Heart left ventricle (tissue), 16 donors: Measurements from ENCODE around the gene ZMYND12. TPM values are rescaled to one million over a fixed set of nuclear protein-coding genes. Genes with fewer than 3 reads are reported as not detected.

ENCODE experiments used
- ATAC-seq, 4 donors: fragments of 200-7000 bp; cut with Tn5 transposase; one replicate each; pipeline ENCODE4 v1.9.1; 2020 to 2022; ENCODE audit warnings: moderate library complexity in 4 of 4, mild to moderate bottlenecking in 3 of 4, moderate number of reproducible peaks in 1 of 4
- DNase-seq, 5 donors: peaks; one replicate each; pipeline ENCODE4 v3.0.0-alpha.2; 2020
- H3K27ac ChIP-seq, 12 donors: fragments of 200-600 bp; sonication (generic) in 4 of 12; one replicate each; pipeline versions ENCODE4 v1.5.0 to v1.8.0; 2016 to 2022; ENCODE audit warnings: mild to moderate bottlenecking in 2 of 12
- H3K27me3 ChIP-seq, 9 donors: fragments of 200-600 bp; sonication (generic) in 2 of 9; one replicate each; pipeline versions ENCODE4 v1.5.1 to v1.8.0; 2016 to 2022; ENCODE audit warnings: mild to moderate bottlenecking in 3 of 9
- H3K36me3 ChIP-seq, 9 donors: fragments of 200-600 bp; sonication (generic) in 2 of 9; one replicate each; pipeline versions ENCODE4 v1.5.0 to v1.8.0; 2018 to 2022; ENCODE audit warnings: mild to moderate bottlenecking in 2 of 9
- H3K4me1 ChIP-seq, 12 donors: fragments of 200-600 bp; sonication (generic) in 4 of 12; one replicate each; pipeline versions ENCODE4 v1.5.0 to v1.8.0; 2016 to 2022; ENCODE audit warnings: mild to moderate bottlenecking in 3 of 12
- H3K4me3 ChIP-seq, 12 donors: fragments of 200-600 bp; sonication (generic) in 4 of 12; one replicate each; pipeline versions ENCODE4 v1.5.0 to v1.8.0; 2017 to 2022; ENCODE audit warnings: mild to moderate bottlenecking in 9 of 12, moderate library complexity in 4 of 12
- H3K9me3 ChIP-seq, 12 donors: fragments of 200-600 bp; sonication (generic) in 4 of 12; one replicate each; pipeline versions ENCODE4 v1.5.0 to v1.8.0; 2016 to 2022; ENCODE audit warnings: mild to moderate bottlenecking in 1 of 12
- POLR2A ChIP-seq, 2 donors: fragments of 450-650 bp; IDR thresholded peaks; one replicate each; pipeline ENCODE4 v1.6.1; 2017; ENCODE audit warnings: antibody characterized with exemption in 2 of 2, mild to moderate bottlenecking in 2 of 2, moderate library complexity in 2 of 2
- WGBS, 4 donors: extraction: QIAGEN DNeasy Blood & Tissue Kit in 2 of 4; methylation state at CpG; one replicate each; pipeline versions ENCODE4 v1.1.5 to v1.1.7; 2013 to 2018; 5-methylcytosine and 5-hydroxymethylcytosine counted together
- intact Hi-C, 10 donors: fragments of 100-400 bp; cut with DNase I; formaldehyde crosslinking; loops; one replicate each; pipeline versions ENCODE4 v1.11.1 to v1.14.2; 2022
- polyA plus RNA-seq, 2 donors: library from polyadenylated mRNA; stranded (reverse); fragments of 200-250 nt; gene quantifications; one replicate each; pipeline ENCODE4 v1.2.3, GENCODE V29; 2013
- total RNA-seq, 9 donors: library from RNA; depleted of rRNA in 2 of 9; stranded (reverse); fragments of >200 nt in 2 of 9; fragmentation: NEBNext Ultra II Directional in 3 of 9; extraction: Animal tissue kit (Norgen Biotek cat#: 25700) in 3 of 9; gene quantifications; one replicate each; pipeline versions ENCODE4 v1.1.0 to v1.2.4, GENCODE V29; 2016 to 2023
- TF ChIP-seq, protein P1 (sequence below), 12 donors: fragments of 200-600 bp; sonication (generic) in 4 of 12; IDR thresholded peaks; one replicate each; pipeline versions ENCODE4 v1.5.0 to v1.8.0; 2018 to 2022; ENCODE audit warnings: antibody characterized with exemption in 12 of 12, mild to moderate bottlenecking in 5 of 12
- donor health status: ischemic (EF 13 %, LVEDD 7.1; RV severe dilation, severe dysfunction).
- donor health status: healthy with polysubstance abuse.
- donor health status: DM: no; HTN: yes; CAD: no.
- donor health status: DM: no; HTN: no; CAD: no.
- donor health status: ischemic (EF 25% LVEDD 6.9; RV normal size, moderate dysfunction).
- donor health status: ischemic (EF 25% LVEDD 5.7; RV mildly dilated, moderate dysfunction).
- donor health status: healthy.
- donor health status: DM: yes; HTN: yes; CAD: no.
- donor health status: ischemic (EF 35%, LVEDD 5.7; RV mildly dilated, moderate dysfunction).
- donor health status: nonischemic (EF 11% LVEDD 7.7; RV severe dilation, severe dysfunction).
- donor health status: DM: yes; HTN: yes; CAD: no.
- donor health status: PGD.
- donor health status: ischemic (EF 29% LVEDD 5.4; RV normal size, mild dysfunction).
- donor health status: nonischemic (EF 23%, LVEDD 6.1; RV moderate dilation, normal function).

Gene ZMYND12
- total and polyA plus RNA-seq, 11 donors = 0.47 to 3.5 (median 1.9) TPM

DNA sequence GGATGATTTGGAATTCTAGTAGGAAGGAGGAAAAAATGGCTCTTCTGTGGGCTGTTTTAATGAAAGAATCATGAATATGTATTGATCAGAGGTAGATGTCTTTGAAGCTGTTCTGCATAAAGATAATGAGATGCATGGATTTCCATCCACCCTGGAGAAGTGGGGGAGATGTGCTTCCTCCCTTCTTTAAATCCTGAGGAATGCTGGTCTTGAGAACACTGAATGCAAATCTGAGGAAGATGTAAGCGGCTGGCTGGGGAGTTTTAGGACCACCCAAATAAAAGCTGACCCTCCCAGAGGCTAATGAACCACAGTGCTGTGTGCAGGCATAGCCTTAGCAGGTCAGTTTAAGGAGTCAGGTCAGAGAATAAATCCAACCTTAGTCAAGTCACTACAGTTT lies 37.3 kb downstream of the ZMYND12 start:
- no peaks in the 10 kb centered on the region for H3K9me3 ChIP-seq
- WGBS, 4 donors = 70 to 98% (median 89%) methylated on average over 1 of the region's 1 CpG

DNA sequence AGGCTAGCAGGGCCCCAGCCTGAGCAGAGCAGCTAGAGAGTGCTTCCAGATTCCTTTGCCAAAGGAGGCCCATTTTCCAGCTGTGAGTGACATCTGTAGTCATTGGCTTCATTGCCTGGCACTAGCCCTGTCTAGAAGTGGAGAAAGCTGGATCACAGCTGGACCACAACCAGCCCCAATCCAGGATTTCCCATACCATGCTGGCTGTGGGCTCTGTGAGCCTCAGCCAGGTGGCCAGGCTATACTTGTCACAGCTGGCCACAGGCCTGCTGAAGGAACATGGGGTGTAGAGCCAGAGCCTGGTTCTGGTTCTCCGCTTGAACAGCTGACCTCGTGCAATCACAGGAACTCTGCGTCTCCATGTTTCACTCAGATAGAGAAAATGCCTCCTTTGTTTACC lies 38.7 kb downstream of the ZMYND12 start:
- no peak overlapping the region for H3K4me3 ChIP-seq
- TF ChIP-seq, protein P1, sequence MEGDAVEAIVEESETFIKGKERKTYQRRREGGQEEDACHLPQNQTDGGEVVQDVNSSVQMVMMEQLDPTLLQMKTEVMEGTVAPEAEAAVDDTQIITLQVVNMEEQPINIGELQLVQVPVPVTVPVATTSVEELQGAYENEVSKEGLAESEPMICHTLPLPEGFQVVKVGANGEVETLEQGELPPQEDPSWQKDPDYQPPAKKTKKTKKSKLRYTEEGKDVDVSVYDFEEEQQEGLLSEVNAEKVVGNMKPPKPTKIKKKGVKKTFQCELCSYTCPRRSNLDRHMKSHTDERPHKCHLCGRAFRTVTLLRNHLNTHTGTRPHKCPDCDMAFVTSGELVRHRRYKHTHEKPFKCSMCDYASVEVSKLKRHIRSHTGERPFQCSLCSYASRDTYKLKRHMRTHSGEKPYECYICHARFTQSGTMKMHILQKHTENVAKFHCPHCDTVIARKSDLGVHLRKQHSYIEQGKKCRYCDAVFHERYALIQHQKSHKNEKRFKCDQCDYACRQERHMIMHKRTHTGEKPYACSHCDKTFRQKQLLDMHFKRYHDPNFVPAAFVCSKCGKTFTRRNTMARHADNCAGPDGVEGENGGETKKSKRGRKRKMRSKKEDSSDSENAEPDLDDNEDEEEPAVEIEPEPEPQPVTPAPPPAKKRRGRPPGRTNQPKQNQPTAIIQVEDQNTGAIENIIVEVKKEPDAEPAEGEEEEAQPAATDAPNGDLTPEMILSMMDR (IDR thresholded peaks at IDR 0.05) = no peak
- no peak for TF ChIP-seq POLR2A (IDR thresholded peaks at IDR 0.05)
- no peaks in the 10 kb centered on the region for H3K9me3 ChIP-seq
- intact Hi-C loops = no loop called here
- no peaks in the 10 kb centered on the region for H3K36me3 ChIP-seq
- H3K27ac ChIP-seq = no peak overlapping the region
- ATAC-seq (peak in 3 of 4 donors; percentile 20 to 44 (median 41)), DNase-seq (peak in 1 of 5 donors; percentile 52)
- WGBS, 4 donors = 35 to 65% (median 44%) methylated on average over 3 of the region's 3 CpGs
- H3K27me3 ChIP-seq = no peaks in the 10 kb centered on the region
- H3K4me1 ChIP-seq = peaks cover 0 to 33% (median 13%) of the 10 kb centered on the region in 12 donors

More for the DNA sequence above, 37.3 kb downstream of the ZMYND12 start:
- Histone ChIP-seq H3K27ac (peak overlapping the region in 4 of 12 donors; percentile 13 to 73 (median 68)), H3K4me3 (no peak overlapping the region), H3K36me3 (no peaks in the 10 kb centered on the region), H3K4me1 (peaks cover 0 to 36% (median 13%) of the 10 kb centered on the region in 12 donors), H3K27me3 (no peaks in the 10 kb centered on the region)
- intact Hi-C loops = no loop called here
- ATAC-seq = no peak
- DNase-seq = no peak
- TF ChIP-seq, protein P1 (IDR thresholded peaks at IDR 0.05) = no peak
- no peak for TF ChIP-seq POLR2A (IDR thresholded peaks at IDR 0.05)

DNA sequence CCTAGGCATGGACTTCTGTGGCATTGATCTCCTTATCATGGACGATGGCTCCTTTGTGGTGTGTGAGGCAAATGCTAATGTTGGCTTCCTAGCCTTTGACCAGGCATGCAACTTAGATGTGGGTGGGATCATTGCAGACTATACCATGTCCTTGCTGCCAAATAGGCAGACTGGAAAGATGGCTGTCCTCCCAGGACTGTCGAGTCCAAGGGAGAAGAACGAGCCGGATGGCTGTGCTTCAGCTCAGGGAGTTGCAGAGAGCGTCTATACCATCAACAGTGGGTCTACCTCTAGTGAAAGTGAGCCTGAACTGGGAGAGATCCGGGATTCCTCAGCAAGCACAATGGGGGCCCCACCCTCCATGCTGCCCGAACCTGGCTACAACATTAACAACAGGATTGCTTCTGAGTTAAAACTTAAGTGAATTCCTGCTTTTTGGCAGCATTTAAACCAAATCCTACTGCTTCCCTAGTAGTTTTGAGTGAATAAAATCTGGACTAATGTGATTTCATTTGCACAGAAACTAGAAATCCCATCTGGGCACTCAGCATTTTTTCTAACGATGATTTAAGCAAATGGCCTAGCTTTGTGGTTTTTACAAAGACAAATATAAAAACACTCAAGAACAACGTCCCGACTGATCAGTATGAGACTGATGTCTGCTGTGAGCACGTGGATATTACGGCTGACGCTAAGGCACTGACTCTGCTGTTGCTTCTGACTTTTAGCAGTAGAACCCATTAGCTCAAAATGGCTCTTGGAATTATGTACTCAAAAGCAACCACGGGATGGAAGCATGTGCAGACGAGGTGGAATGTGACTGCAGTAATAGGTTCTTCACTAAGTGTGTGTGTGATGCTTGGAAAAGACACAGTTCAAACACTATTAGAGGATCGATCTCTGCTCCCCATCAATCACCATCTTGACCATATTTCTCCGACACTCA lies 41.0 kb downstream of the ZMYND12 start:
- ATAC-seq (no peak), DNase-seq (no peak)
- intact Hi-C loops = no loop called here
- Histone ChIP-seq H3K9me3 (no peaks in the 10 kb centered on the region), H3K36me3 (no peaks in the 10 kb centered on the region), H3K4me1 (peaks cover 0 to 15% (median 4%) of the 10 kb centered on the region in 12 donors), H3K27me3 (no peaks in the 10 kb centered on the region), H3K27ac (no peak overlapping the region), H3K4me3 (no peak overlapping the region)
- no peak for TF ChIP-seq POLR2A (IDR thresholded peaks at IDR 0.05)
- TF ChIP-seq, protein P1 (IDR thresholded peaks at IDR 0.05) = no peak
- 88 to 91% (median 88%) methylated on average over 17 of the region's 17 CpGs for WGBS, 4 donors

DNA sequence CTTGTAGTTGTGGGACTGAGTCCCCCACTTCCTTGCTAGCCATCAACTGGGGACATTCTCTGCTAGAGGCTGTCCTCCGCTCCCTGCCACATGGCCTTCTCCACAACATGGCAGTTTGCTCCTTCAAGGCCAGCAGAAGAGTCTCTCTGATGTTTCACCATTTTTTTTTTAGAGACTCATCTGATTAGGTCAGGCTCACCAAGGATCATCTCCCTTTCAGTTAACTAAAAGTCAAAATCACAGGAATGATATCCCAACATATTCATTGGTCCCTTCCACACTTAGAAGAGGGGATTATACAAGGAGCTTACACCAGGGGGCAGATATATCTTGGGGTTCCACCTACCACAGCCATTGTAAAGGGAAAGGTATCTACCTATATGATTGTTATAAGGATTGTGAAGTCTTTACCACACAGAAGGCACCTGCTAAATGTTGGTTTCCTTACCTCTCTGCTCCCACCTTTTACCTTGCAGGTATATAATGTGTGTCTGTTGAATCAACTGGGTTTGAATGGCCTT lies 51.9 kb downstream of the ZMYND12 start:
- H3K9me3 ChIP-seq = no peaks in the 10 kb centered on the region
- H3K27ac ChIP-seq = no peak overlapping the region
- intact Hi-C loops = no loop called here
- DNase-seq (no peak), ATAC-seq (no peak)
- no peaks in the 10 kb centered on the region for H3K4me1 ChIP-seq
- TF ChIP-seq POLR2A (IDR thresholded peaks at IDR 0.05) = no peak
- TF ChIP-seq, protein P1 (IDR thresholded peaks at IDR 0.05) = peak in 1 of 12 donors; percentile 10
- no peaks in the 10 kb centered on the region for H3K27me3 ChIP-seq
- no peak overlapping the region for H3K4me3 ChIP-seq
- no peaks in the 10 kb centered on the region for H3K36me3 ChIP-seq
- WGBS, 4 donors = 92 to 98% (median 96%) methylated on average over 1 of the region's 1 CpG
